Urothelium cell line (cell line): ENCODE measurements around the gene QRICH2.
"Not testable (repeated sequence)": the region's sequence is repeated elsewhere in the genome, so short reads cannot be mapped to it uniquely, and the experiment has no call there.

Experiments used
- DNase-seq: peaks from one replicate; pipeline ENCODE4 v3.0.0; 2011; ENCODE audit warnings: low spot score, mixed read lengths
- FAIRE-seq: peaks from 2 replicates; lab custom pipeline; 2011; peaks lifted over from hg19 to GRCh38; lab: Jason Lieb, UNC

The QRICH2 gene

GRCh38 chr17:76267051-76267576 lies 41.0 kb downstream of the QRICH2 start:
- FAIRE-seq (no peak), DNase-seq (no peak)

- no peak for DNase-seq
- FAIRE-seq, result no peak
These were observed 41.7 kb downstream of the QRICH2 start for GRCh38 chr17:76266244-76266938.

GRCh38 chr17:76265624-76266243 lies 42.3 kb downstream of the QRICH2 start:
- FAIRE-seq (no peak), DNase-seq (peak; percentile 64)

- FAIRE-seq (peak; percentile 55), DNase-seq (peak; percentile 100)
These were observed 43.1 kb downstream of the QRICH2 start, which contains the start of gene UBALD2 for GRCh38 chr17:76264755-76265623. UBALD2 (plus strand) TSS chr17:76265348; CDS start chr17:76265506, 158 bp downstream.

- FAIRE-seq (no peak), DNase-seq (no peak)
These were observed 43.7 kb downstream of the QRICH2 start for GRCh38 chr17:76264425-76264754.

GRCh38 chr17:76263896-76264295 lies 44.2 kb downstream of the QRICH2 start:
- no peak for FAIRE-seq

GRCh38 chr17:76262732-76263344 lies 45.2 kb downstream of the QRICH2 start:
- no peak for DNase-seq
- FAIRE-seq, result no peak

More at GRCh38 chr17:76263896-76264295, 44.2 kb downstream of the QRICH2 start:
- no peak for DNase-seq

GRCh38 chr17:76261421-76262215 lies 46.5 kb downstream of the QRICH2 start:
- no peak for FAIRE-seq
- no peak for DNase-seq

- FAIRE-seq, result no peak
- no peak for DNase-seq
These were observed 47.4 kb downstream of the QRICH2 start for GRCh38 chr17:76260669-76261068.

- FAIRE-seq, result no peak
- DNase-seq, result no peak
These were observed 47.9 kb downstream of the QRICH2 start for GRCh38 chr17:76260220-76260619.

- not testable (repeated sequence) for DNase-seq, FAIRE-seq
These were observed 51.5 kb downstream of the QRICH2 start for GRCh38 chr17:76256430-76257050.

- FAIRE-seq (no peak), DNase-seq (no peak)
These were observed 52.2 kb downstream of the QRICH2 start for GRCh38 chr17:76255801-76256429.

GRCh38 chr17:76254275-76254674 lies 53.8 kb downstream of the QRICH2 start:
- DNase-seq (no peak), FAIRE-seq (no peak)

- no peak for FAIRE-seq
These were observed 54.2 kb downstream of the QRICH2 start for GRCh38 chr17:76253841-76254240.

GRCh38 chr17:76252967-76253766 lies 54.9 kb downstream of the QRICH2 start:
- not testable (repeated sequence) for DNase-seq, FAIRE-seq

More at GRCh38 chr17:76253841-76254240, 54.2 kb downstream of the QRICH2 start:
- DNase-seq, result no peak

- FAIRE-seq (no peak), DNase-seq (no peak)
These were observed 55.8 kb downstream of the QRICH2 start for GRCh38 chr17:76252040-76252954.

- peak; percentile 5 for FAIRE-seq
- DNase-seq, result no peak
These were observed 56.5 kb downstream of the QRICH2 start for GRCh38 chr17:76251478-76252039.
